ENCODE data around the gene ZNF385D. TPM values are rescaled to one million over a fixed set of nuclear protein-coding genes. Genes with fewer than 3 reads are reported as not detected.

ZNF385D gene
- polyA plus RNA-seq, 1 donor, result 21.0 TPM

DNA sequence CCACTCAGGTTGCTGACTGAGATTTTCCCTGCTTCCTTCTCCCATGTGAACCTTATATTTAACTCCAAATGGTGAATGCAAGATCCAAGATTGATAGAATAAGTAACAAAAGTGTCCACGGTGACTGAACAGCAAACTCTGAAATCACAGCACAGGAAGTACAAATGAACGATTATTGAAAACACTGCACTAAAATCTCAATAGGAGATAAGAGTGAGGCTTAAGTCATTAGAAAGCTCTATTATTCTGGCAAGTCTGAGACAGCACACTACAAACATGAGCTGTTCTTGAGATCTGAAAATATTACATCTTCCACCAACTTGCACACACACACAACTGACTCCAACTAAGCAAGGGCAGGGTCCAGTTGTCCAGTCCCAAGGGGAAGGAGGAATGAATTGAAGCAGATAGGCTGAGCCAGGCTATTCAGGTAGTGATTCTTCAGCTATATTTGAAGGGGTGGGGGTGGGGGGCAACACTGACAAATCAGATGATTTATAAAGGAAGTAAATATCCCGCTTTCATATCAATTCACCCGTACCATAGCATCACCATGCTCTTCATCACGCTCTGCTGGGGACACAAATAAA is 2.9 kb downstream of the ZNF385D start:
- no peak for DNase-seq

GRCh38 chr3:21747376-21747775 is 3.6 kb downstream of the ZNF385D start:
- no peak for DNase-seq

- no peak for DNase-seq
Observed at GRCh38 chr3:21745966-21746365, 5.0 kb downstream of the ZNF385D start.

DNA sequence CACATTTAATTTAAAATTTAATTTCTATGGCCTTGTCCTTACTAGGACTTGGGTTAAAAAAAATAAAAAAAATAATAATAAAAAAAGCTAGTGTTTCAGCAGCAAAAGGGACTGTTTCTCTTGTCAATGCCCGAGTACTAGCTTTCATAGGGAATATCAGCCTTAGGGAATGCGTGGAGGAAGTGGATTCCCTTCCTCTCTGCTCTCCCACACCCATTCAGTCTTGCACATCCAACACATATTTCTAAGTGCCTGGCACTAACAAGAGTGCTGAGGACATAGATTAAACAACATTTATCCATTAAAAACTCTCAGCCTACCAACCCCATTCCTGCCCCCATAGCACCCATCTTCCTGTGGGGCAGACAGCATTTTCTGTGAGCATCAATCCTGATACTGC is 6.2 kb downstream of the ZNF385D start:
- DNase-seq, result no peak

GRCh38 chr3:21738935-21739702 is 11.9 kb downstream of the ZNF385D start:
- no peak for DNase-seq

- no peak for DNase-seq
Observed at GRCh38 chr3:21738283-21738682, 12.7 kb downstream of the ZNF385D start.

GRCh38 chr3:21734746-21735145 is 16.3 kb downstream of the ZNF385D start:
- DNase-seq, result no peak

DNA sequence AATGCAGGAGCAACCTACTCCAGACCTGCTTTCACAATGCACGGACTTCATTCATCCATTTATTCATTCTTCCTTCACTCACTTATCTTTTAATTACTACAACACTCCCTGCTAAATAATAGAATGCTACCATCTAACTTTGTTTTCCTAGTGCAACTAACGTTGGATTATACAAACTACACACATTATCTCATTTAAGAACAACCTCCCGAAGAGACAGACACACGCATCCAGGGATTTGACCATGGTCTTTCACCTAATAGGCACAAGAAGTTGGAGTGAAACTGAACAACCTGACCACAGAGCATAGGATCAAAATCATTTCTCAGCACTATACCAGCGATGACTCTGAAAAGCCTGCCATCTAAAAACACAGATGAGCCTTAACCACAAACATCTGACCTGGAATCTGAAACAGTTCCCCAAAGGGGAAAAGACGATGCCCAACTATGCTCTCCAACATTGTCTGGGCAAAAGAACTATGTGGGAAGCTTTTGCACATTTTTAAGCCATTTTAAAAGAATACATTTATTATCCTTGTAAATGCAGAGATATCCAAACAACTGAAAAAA is 21.0 kb downstream of the ZNF385D start:
- DNase-seq, result no peak

GRCh38 chr3:21729331-21729730 is 21.7 kb downstream of the ZNF385D start:
- no peak for DNase-seq

DNA sequence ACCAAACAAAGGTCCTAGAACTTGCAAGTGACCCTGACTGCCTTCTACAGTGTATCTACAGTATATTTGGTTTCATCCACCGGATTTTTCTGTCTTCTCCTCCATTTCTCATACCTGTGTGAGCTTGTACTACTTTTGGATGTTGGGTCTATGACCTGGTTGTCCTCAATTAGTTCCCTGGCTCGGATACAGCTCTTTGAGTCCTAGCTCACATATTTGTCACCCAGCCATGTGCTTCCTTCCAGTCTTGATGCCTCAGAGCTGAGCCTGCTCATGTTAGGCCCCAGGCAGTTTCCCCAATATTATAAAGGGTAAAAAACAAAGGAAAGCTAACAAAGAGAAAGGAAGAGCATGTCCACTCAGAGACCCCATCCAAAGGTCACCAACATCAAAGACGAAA is 28.2 kb downstream of the ZNF385D start:
- no peak for DNase-seq

DNA sequence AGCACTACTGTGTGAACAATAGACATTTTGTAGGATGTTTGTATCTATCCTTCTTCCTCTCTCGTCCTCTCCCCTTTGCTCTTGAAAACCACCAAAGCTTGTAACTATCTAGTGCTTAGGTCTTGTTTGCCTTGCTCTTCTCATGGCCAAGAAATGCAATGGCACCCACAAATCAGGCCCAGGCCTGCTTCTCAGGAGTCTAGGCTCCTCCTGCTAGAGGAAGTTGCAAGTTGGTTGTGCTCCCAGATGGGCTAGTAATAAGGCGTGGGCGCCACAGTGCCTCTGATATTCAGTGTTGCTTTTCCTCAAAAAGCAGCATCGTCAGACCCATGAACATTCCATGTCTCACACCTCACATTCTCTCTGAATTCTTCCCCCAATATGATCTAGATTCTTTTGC is 28.7 kb downstream of the ZNF385D start:
- DNase-seq, result no peak

DNA sequence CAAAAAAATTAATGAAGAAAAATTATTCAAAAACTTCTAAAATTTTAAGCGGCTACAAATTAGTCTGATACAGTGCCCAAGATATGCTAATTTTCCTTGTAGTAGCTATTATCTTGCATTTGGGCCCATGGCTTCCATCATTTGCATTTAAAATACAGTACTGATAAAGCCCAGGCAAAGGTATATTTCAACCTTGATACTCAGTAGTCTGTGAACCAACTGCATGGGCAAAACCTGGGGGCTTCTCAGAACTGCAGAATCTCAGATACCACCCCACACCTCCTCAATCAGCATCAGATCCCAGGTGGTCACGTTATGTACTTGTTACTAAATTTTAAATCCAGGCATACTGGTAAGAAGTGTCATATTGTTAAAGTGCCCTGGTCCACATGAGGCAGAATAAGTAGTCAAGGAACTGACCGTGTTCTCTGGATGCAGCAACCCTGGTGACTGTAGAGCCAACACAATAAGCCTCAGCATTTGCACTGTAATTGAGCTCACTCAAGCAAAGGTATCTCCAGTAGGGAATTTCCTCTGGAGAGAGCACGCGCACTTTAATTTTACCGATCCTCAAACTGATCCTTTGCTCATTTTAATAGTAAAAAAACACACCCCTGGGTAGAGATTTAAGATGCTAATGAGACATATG is 31.9 kb downstream of the ZNF385D start:
- DNase-seq, result no peak

- DNase-seq, result no peak
Observed at GRCh38 chr3:21718161-21718765, 32.7 kb downstream of the ZNF385D start.

DNA sequence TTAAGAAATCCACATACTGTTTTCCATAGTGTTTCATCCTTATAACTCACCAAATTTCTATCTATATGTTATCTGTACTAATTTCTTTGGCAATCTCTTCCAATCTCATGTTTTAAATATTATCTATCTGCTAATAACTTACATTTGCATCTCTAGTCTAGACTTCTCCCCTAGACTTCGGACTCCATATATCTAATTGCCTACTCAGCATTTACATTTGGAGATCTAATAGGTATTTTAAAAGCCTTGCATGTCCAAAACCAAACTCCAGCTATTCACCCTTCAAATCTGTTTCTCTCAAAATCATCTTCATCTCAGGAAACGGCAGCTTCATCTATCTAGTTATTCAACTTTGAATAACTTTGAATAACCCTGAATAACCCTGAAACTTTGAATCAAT is 35.3 kb downstream of the ZNF385D start:
- DNase-seq, result no peak

- DNase-seq, result peak; percentile 11
Observed at GRCh38 chr3:21705769-21706168, 45.2 kb downstream of the ZNF385D start.

DNA sequence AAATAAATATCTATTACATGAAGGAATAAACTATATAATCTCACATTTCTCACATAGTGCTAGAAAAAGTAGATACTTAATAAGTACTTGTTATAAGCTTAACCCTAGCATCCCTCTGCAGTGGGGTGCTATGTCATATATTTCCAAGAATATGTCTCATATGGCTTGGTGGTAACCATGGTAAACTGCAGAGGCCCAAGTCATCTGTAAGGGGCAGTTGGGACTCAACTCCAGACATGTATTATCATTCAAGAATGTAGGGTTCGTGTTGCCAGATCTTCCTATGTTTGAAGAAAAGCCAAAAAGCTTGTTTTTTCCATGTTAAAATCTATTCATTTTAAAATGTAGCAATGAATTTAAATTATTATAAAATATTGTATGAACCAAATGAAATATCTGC is 46.2 kb downstream of the ZNF385D start:
- DNase-seq, result no peak

GRCh38 chr3:21703291-21703690 is 47.7 kb downstream of the ZNF385D start:
- no peak for DNase-seq

DNA sequence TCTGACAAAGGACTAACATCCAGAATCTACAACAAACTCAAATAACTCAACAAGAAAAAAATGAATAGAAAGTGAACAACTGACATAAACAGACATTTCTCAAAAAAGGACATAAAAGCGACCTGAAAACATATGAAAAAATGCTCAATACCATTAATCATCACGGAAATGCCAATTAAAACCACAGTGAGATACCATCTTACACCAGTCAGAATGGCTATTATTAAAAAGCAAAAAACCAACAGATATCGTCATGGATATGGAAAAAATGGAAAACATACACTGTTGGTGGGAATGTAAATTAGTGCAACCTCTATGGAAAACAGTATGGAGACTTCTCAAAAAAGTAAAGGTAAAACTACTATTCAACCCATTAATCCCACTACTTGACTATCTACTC is 53.3 kb downstream of the ZNF385D start:
- DNase-seq, result no peak

DNA sequence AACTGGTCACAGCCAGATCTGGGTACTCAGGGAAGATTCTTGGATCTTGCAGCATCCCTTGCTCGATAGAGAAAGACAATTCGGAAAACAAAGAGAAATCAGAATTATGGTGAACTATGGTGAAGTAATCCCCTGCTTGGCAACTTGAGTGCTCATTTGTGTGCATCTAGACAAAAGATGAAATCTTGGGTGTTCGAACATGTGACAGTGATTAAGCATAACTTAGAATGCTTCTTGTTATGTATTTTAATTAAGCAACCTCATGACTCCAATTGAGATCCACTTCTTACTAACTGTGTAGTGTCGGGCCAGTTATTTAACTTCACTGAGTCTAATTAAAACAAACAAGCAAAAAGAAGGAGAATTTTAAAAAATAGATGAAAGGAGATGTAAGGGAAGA is 56.5 kb downstream of the ZNF385D start:
- no peak for DNase-seq

DNA sequence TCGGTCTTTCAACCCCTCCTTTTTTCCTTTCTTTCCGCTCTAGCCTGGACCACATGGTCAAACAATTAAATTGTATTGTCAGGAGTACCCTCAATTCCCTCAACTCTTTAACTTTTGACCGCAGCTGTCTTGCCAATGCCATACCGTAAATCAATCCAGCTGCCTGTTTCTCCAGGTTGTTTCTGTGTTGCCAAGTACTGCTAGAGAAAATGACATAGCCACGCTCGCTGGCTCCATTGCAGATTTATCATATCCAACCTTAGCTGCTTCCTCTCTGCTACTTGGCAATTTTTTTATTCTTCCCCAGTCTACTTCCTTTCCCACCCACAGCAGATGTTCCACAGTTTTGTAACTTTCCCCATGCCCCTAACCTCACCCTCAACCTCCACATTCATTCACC is 60.0 kb downstream of the ZNF385D start:
- peak; percentile 54 for DNase-seq

GRCh38 chr3:21682206-21682605 is 68.8 kb downstream of the ZNF385D start:
- DNase-seq, result no peak

DNA sequence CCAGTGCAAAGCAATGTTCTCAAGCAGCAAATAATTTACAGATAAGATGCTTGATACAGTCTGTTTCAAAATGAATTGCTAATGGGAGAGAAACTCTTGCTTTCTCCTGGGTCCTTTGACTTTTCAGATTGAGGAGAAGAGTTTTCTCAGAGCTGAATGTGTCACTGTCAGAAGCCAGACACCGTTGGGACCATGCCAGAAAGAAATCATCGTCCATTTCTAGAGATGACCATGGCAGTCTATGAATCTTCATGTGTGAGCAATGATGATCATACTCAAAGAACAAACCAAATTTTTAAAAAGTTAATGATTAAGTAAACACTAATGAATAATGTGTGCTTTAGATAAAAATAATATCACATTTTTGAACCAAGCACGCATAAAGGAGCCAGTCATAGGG is 77.6 kb downstream of the ZNF385D start:
- no peak for DNase-seq

GRCh38 chr3:21672303-21672702 is 78.7 kb downstream of the ZNF385D start:
- DNase-seq, result no peak

Data from hindlimb muscle (tissue), 1 donor.